Psoas muscle (tissue), 8 donors: ENCODE measurements around the gene GABRB1. TPM values are rescaled to one million over a fixed set of nuclear protein-coding genes. Genes with fewer than 3 reads are reported as not detected.

ENCODE experiments used
- ATAC-seq, 4 donors: fragments of 200-7000 bp; cut with Tn5 transposase; one replicate each; pipeline ENCODE4 v1.9.1; 2020; ENCODE audit warnings: moderate library complexity in 3 of 4, mild to moderate bottlenecking in 2 of 4
- DNase-seq, 2 donors: peaks; one replicate each; pipeline ENCODE4 v3.0.0-alpha.2; 2020
- H3K27ac ChIP-seq: fragments of 200-600 bp; one replicate; pipeline ENCODE4 v1.8.0; 2022
- H3K27me3 ChIP-seq, 3 donors: fragments of 200-600 bp in 1 of 3; one replicate each; pipeline versions ENCODE4 v1.6.1 to v1.8.0; 2013 to 2022; ENCODE audit warnings: low read length in 2 of 3, mild to moderate bottlenecking in 2 of 3, moderate library complexity in 1 of 3; ENCODE audit not compliant: insufficient read depth in 3 of 3
- H3K36me3 ChIP-seq, 2 donors: fragments of 200-600 bp in 1 of 2; one replicate each; pipeline versions ENCODE4 v1.6.1 to v1.8.0; 2013 to 2022; ENCODE audit warnings: low read depth in 1 of 2, mild to moderate bottlenecking in 1 of 2, moderate library complexity in 1 of 2; ENCODE audit not compliant: insufficient read depth in 1 of 2
- H3K4me1 ChIP-seq: fragments of 200-600 bp; one replicate; pipeline ENCODE4 v1.8.0; 2022
- H3K4me3 ChIP-seq: fragments of 200-600 bp; one replicate; pipeline ENCODE4 v1.8.0; 2022; ENCODE audit warnings: mild to moderate bottlenecking
- H3K9me3 ChIP-seq: fragments of 200-600 bp; one replicate; pipeline ENCODE4 v1.8.0; 2022
- WGBS, 3 donors: extraction: QIAGEN DNeasy Blood & Tissue Kit; methylation state at CpG; one replicate each; pipeline versions ENCODE4 v1.1.6 to v1.1.7; 2013; 5-methylcytosine and 5-hydroxymethylcytosine counted together
- intact Hi-C, 2 donors: fragments of 100-400 bp; cut with DNase I; formaldehyde crosslinking; loops; one replicate each; pipeline versions ENCODE4 v1.11.0 to v1.14.2; 2022
- polyA plus RNA-seq, 3 donors: library from polyadenylated mRNA; stranded (reverse); fragments of 200-250 nt; gene quantifications; one replicate each; pipeline ENCODE4 v1.2.3, GENCODE V29; 2013
- total RNA-seq, 4 donors: library from RNA; stranded (reverse); fragmentation: NEBNext Ultra II Directional in 2 of 4; extraction: Animal tissue kit (Norgen Biotek cat#: 25700) in 2 of 4; gene quantifications; one replicate each; pipeline versions ENCODE4 v1.2.1 to v1.2.4, GENCODE V29; 2021 to 2023
- TF ChIP-seq, protein P1 (sequence below): fragments of 200-600 bp; IDR thresholded peaks from one replicate; pipeline ENCODE4 v1.8.0; 2022; ENCODE audit warnings: antibody characterized with exemption
- donor health status: healthy with polysubstance abuse.
- donor health status: DM: no; HTN: no; CAD: no; lungs with moderate emphysema.
- donor health status: Bipolar disorder and iron deficiency.
- donor health status: healthy.
- donor health status: DM: yes; HTN: yes; CAD: no.
- donor health status: DM: no; HTN: no; CAD: no.
- donor health status: DM: no; HTN: no; CAD: no.
- donor health status: DM: yes; HTN: yes; CAD: no.

Gene GABRB1
- total and polyA plus RNA-seq, 7 donors, result not detected

DNA sequence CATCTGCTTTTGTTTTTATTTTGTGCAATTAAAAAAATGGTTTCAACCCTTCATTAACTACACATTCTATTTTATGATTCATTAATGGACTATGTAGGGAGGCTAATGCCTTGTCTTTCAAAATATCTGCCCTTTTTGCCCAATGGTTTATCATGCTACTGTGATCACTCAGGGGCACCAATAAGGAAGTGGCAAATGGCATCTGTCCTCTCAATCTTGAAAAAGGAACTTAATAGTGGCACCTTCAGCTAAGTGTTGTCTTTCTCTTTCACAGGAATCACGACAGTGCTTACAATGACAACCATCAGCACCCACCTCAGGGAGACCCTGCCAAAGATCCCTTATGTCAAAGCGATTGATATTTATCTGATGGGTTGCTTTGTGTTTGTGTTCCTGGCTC is 375.0 kb downstream of the GABRB1 start:
- H3K27me3 ChIP-seq, result peaks cover 0 to 7% (median 0%) of the 10 kb centered on the region in 3 donors
- H3K36me3 ChIP-seq, result no peaks in the 10 kb centered on the region
- ATAC-seq (no peak), DNase-seq (no peak)
- WGBS, 3 donors, result 74 to 83% (median 75%) methylated on average over 2 of the region's 2 CpGs
- no peaks in the 10 kb centered on the region for H3K4me1 ChIP-seq
- intact Hi-C loops, result no loop called here
- TF ChIP-seq, protein P1, sequence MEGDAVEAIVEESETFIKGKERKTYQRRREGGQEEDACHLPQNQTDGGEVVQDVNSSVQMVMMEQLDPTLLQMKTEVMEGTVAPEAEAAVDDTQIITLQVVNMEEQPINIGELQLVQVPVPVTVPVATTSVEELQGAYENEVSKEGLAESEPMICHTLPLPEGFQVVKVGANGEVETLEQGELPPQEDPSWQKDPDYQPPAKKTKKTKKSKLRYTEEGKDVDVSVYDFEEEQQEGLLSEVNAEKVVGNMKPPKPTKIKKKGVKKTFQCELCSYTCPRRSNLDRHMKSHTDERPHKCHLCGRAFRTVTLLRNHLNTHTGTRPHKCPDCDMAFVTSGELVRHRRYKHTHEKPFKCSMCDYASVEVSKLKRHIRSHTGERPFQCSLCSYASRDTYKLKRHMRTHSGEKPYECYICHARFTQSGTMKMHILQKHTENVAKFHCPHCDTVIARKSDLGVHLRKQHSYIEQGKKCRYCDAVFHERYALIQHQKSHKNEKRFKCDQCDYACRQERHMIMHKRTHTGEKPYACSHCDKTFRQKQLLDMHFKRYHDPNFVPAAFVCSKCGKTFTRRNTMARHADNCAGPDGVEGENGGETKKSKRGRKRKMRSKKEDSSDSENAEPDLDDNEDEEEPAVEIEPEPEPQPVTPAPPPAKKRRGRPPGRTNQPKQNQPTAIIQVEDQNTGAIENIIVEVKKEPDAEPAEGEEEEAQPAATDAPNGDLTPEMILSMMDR, result no peak
- no peak overlapping the region for H3K27ac ChIP-seq
- no peak overlapping the region for H3K4me3 ChIP-seq
- H3K9me3 ChIP-seq, result no peaks in the 10 kb centered on the region

DNA sequence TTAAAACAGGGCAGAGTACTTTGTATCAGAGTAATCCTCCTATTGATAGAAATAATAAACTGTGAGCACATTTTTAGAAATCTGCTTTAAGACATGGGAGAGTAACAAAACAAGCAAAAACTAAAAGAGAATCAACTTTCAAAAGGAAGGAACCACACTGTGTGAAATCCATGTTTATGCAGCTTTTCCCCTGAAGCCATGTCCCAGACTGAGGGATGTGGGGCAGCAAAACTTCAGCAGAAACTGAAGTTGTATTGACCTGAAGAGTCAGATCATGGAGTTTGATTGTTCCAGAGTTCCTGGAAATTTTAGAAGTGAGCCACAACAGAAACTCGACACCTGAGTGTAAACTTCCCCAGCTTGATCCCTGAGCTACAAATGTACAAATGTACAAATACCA is 378.9 kb downstream of the GABRB1 start:
- Histone ChIP-seq H3K36me3 (no peaks in the 10 kb centered on the region), H3K4me3 (no peak overlapping the region), H3K4me1 (no peaks in the 10 kb centered on the region), H3K27ac (no peak overlapping the region), H3K9me3 (no peaks in the 10 kb centered on the region), H3K27me3 (peaks cover 0 to 5% (median 0%) of the 10 kb centered on the region in 3 donors)
- ATAC-seq (no peak), DNase-seq (no peak)
- intact Hi-C loops, result no loop called here
- TF ChIP-seq, protein P1, result no peak
- 23 to 33% (median 23%) methylated on average over 1 of the region's 1 CpG for WGBS, 3 donors

DNA sequence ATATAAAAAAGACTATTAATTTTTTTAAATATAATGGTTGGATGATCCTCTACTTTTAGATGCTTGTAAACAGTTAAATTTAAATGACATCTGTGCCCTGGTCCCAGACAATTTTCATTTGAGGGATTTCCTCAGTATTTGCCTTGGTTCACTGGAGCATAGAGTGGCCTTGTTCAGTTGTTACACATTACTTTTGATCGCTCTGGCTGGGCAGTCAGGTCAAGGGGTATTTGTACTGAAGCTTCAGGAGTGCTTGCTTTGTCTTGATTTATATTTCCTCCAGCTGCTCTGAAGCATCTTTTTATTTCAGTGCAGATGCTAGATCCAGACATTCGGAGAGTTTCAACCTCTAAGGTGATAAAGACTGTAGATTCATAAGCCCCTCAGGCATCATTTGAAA is 382.2 kb downstream of the GABRB1 start:
- DNase-seq (no peak), ATAC-seq (no peak)
- intact Hi-C loops, result no loop called here
- Histone ChIP-seq H3K4me1 (no peaks in the 10 kb centered on the region), H3K27ac (no peak overlapping the region), H3K4me3 (no peak overlapping the region), H3K27me3 (peaks cover 0 to 2% (median 0%) of the 10 kb centered on the region in 3 donors), H3K9me3 (no peaks in the 10 kb centered on the region), H3K36me3 (no peaks in the 10 kb centered on the region)
- TF ChIP-seq, protein P1, result no peak
- 28 to 37% (median 29%) methylated on average over 2 of the region's 2 CpGs for WGBS, 3 donors

DNA sequence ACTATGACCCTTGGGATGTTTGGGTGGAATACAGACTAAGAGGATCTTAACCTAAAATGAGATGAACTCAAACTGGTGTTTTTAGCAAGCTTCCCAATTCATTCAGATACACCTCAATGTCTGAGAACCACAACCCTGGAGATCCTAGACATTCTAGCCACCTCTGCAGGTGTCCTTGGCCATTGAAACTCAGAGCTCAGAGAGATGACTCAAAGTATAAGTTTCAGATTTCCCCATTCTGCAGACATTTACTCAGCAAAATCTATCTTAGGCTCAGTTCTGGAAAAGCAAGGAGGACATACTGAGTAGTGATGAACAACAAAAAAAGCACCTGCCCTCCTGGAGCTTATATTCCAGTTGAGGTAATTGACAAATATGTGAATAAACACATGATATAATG is 384.4 kb downstream of the GABRB1 start:
- DNase-seq (no peak), ATAC-seq (no peak)
- no peaks in the 10 kb centered on the region for H3K36me3 ChIP-seq
- H3K27me3 ChIP-seq, result no peaks in the 10 kb centered on the region
- H3K4me1 ChIP-seq, result no peaks in the 10 kb centered on the region
- TF ChIP-seq, protein P1, result no peak
- H3K9me3 ChIP-seq, result no peaks in the 10 kb centered on the region
- no peak overlapping the region for H3K4me3 ChIP-seq
- intact Hi-C loops, result no loop called here
- no peak overlapping the region for H3K27ac ChIP-seq

DNA sequence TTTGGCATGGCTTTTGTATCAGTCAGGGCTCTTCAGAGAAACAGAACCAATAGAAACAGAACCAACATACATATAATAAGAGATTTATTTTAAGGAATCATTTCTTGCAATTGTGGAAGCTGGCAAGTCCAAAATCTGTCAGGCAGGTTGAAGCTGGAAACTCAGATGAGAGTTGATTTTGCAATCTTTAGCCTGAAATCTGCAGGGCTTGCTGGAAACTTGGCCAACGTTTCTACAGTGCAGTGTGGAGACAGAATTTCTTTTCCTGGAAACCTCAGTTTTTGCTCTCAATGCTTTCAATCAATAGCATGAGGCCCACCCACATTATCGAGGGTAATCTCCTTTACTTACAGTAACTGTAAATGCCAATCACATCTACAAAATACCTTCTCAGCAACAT is 386.8 kb downstream of the GABRB1 start:
- TF ChIP-seq, protein P1, result no peak
- Histone ChIP-seq H3K9me3 (no peaks in the 10 kb centered on the region), H3K4me3 (no peak overlapping the region), H3K27ac (no peak overlapping the region), H3K36me3 (no peaks in the 10 kb centered on the region), H3K27me3 (no peaks in the 10 kb centered on the region), H3K4me1 (no peaks in the 10 kb centered on the region)
- ATAC-seq (no peak), DNase-seq (no peak)
- intact Hi-C loops, result no loop called here
- WGBS, 3 donors, result 45 to 56% (median 46%) methylated on average over 2 of the region's 2 CpGs
